Esophagus muscularis mucosa (tissue), 4 donors: ENCODE data around the gene PRKAG2.

Source experiments
- EP300 ChIP-seq: sonication (generic); formaldehyde crosslinking; IDR thresholded peaks from one replicate; pipeline ENCODE4 v1.6.1; 2017; ENCODE audit warnings: antibody characterized with exemption
- POLR2AphosphoS5 ChIP-seq, 2 donors: sonication (generic); formaldehyde crosslinking; IDR thresholded peaks; one replicate each; pipeline ENCODE4 v1.6.1; 2017; ENCODE audit warnings: antibody characterized with exemption in 2 of 2
- TF ChIP-seq, protein P1 (sequence below), 3 experiments: fragments of 200-600 bp in 2 of 3; fragments of 450-650 bp in 1 of 3; sonication (generic) in 2 of 3; IDR thresholded peaks; one replicate each; pipeline ENCODE4 v1.5.1; 2017 to 2019; ENCODE audit warnings: antibody characterized with exemption in 3 of 3, mild to moderate bottlenecking in 2 of 3, moderate library complexity in 1 of 3

DNA sequence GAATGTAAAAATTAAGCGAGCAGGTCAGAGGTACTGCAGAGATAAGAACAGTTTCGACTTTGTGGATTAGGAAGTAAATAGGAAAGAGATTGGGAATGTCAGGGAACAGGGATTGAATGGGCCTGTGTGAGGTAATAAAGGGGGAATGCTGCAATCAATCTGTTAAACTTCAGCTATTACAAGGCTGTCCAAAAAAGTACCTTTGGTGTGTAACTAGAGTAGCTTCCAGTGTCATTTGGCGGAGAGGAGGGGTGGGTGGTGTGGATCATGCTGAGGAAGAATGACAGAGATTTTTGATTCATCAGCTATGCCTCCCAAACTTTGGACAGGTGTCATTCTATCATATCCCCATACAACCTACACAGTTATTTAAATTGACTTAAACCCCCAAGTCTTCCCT, 229.0 kb downstream of the PRKAG2 start:
- TF ChIP-seq EP300 (no peak), POLR2AphosphoS5 (IDR thresholded peaks at IDR 0.05) (no peak)
- TF ChIP-seq, protein P1, sequence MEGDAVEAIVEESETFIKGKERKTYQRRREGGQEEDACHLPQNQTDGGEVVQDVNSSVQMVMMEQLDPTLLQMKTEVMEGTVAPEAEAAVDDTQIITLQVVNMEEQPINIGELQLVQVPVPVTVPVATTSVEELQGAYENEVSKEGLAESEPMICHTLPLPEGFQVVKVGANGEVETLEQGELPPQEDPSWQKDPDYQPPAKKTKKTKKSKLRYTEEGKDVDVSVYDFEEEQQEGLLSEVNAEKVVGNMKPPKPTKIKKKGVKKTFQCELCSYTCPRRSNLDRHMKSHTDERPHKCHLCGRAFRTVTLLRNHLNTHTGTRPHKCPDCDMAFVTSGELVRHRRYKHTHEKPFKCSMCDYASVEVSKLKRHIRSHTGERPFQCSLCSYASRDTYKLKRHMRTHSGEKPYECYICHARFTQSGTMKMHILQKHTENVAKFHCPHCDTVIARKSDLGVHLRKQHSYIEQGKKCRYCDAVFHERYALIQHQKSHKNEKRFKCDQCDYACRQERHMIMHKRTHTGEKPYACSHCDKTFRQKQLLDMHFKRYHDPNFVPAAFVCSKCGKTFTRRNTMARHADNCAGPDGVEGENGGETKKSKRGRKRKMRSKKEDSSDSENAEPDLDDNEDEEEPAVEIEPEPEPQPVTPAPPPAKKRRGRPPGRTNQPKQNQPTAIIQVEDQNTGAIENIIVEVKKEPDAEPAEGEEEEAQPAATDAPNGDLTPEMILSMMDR (IDR thresholded peaks at IDR 0.05), result no peak
